Jurkat, Clone E6-1 (cell line): Measurements from ENCODE around the gene ACOX3.

Experiments used
- DNase-seq: peaks from one replicate; pipeline ENCODE4 v3.0.0-alpha.2; 2011; ENCODE audit warnings: low read depth, low spot score
- H3K4me3 ChIP-seq: 2 replicates; pipeline ENCODE4 v1.5.1; 2011; ENCODE audit warnings: mild to moderate bottlenecking, low read length, control low read depth, moderate library complexity

ACOX3 gene

DNA sequence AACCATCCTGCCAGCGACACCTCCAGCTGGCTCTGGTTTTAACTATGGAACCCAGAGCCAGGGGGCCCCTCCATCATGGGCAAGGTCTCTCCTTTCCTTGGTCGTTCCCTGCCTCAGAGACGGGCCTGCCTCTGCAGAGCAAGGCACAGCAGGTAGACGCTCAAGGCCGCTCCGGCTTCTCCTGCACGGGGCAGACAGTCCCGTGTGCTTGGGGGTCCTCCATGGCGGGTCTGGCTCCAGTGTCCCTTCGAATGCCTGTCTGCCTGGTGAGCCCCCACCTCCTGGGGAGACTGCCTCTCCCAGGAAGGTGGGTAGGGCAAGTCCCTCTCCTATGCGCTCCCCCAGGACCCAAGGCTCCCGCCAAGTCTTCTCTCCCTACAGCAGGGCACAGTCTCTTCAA, 71.5 kb downstream of the ACOX3 start:
- DNase-seq, result no peak
- no peak overlapping the region for H3K4me3 ChIP-seq

- H3K4me3 ChIP-seq, result no peak overlapping the region
- DNase-seq, result no peak
Observed at GRCh38 chr4:8368061-8368481, 72.5 kb downstream of the ACOX3 start.

GRCh38 chr4:8366601-8367000, 73.9 kb downstream of the ACOX3 start:
- no peak for DNase-seq
- H3K4me3 ChIP-seq, result no peak overlapping the region

GRCh38 chr4:8365951-8366350, 74.6 kb downstream of the ACOX3 start:
- no peak overlapping the region for H3K4me3 ChIP-seq
- no peak for DNase-seq

DNA sequence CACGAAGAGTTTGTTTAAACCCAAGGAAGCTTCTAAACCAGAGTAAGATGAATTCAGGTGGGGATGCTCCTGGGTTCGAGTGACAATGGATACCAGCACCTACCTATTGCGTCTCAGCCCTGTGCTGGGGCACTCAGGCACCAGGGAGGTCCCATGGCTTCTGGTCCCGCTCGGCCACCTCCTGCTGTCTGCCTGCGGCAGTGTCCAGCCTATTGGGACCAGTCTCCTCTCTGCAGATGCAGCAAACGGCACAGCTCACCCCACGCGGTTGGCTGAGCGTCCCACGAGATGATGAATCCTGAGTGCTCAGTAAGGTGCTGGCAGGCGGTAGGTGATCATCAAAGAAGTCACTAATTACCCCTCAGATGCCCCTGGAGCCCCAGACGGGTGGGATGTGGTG, 75.2 kb downstream of the ACOX3 start:
- no peak overlapping the region for H3K4me3 ChIP-seq

DNA sequence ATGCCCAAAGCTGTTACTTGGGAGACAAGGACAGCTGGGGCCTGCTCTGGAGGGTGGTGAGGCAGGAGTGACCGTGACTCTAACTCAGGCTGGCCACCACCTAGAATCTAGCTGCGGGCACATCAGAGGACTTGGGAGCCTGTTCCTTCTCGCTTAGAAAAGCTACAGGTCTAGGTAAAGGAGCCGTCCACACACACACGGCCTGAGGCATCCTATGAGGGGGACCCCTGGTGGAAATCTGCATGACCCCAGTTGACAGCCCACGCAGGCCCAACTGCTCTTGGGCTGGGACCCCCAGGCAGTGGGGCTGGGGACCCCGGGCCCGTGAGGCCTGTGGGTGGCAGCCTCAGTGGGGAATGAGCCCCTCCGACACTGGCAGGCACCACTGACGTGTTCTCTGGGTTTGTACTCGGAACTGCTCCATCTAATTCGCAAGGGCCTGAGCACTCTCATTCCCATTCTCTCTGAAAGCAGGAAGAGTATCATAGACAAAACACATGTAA, 75.6 kb downstream of the ACOX3 start:
- no peak overlapping the region for H3K4me3 ChIP-seq
- DNase-seq, result no peak

More for the DNA sequence above, 75.2 kb downstream of the ACOX3 start:
- DNase-seq, result no peak

DNA sequence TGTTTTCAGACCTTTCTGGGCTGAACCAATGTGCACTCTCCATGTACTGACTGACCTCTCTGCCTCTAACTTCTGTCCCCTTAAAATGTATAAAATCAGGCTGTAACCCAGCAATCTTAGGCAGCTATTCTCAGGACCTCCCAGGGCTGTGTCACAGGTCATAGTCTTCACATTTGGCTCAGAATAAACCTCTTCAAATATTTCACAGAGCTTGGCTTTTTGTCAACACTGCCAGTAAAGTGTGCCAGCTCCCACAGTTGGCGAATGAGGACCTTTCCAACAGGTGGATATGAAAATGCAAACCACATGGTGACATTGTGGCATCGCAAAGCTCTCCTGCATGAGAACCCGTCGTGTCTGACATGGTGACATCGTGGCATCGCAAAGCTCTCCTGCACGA, 76.4 kb downstream of the ACOX3 start:
- DNase-seq, result no peak

DNA sequence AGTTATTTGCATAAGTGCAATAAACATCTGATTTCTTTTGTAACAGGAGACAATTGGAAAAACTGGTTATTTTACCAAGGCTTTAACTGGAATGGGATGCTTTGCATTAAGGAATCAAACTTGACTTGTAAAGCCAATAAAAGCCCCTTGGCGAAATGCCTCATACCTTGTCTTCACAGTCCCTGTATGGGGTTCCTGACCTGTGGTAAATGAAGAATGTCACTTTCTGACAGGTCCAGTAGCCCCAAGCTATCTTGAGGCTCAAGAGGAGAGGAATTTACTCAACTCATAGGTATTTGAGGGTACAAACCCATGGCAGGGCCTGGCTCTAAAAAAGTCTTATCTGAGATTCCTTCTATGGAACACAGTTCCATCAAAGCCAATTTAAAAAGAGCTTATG, 78.0 kb downstream of the ACOX3 start:
- no peak for DNase-seq
- H3K4me3 ChIP-seq, result no peak overlapping the region

More for the DNA sequence above, 76.4 kb downstream of the ACOX3 start:
- no peak overlapping the region for H3K4me3 ChIP-seq

DNA sequence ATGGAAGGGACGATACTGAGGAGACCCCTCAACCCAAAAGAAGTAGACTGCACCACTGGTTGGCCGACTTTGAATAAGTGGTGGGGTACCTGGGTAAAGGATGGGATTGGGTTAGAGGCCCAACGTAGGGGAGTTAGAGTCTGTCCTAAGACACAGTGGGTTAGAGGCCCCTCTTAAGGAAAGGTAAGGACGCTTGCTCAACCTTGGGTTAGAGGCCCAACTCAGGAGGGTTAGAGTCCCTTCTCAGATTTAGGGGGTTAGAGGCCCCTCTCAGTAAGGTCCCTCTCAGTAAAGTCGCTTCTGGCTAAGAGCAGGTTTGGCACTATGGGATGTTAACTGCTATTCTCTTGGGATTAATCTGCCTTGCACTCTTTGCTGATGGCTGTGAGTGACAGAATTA, 81.3 kb downstream of the ACOX3 start:
- no peak overlapping the region for H3K4me3 ChIP-seq
- DNase-seq, result no peak

DNA sequence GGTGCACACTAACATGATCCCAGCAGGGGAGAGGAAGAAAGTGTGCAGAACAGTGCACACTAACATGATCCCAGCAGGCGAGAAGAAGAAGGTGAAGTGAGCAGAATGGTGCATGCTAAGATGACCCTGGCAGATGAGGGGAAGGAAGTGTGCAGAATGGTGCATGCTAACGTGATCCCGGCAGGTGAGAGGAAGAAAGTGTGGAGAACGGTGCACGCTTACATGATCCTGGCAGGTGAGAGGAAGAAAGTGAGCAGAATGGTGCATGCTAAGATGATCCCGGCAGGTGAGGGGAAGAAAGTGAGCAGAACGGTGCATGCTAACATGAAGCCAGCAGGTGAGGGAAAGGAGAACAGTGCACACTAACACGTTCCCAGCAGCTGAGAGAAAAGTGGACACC, 83.7 kb downstream of the ACOX3 start:
- no peak overlapping the region for H3K4me3 ChIP-seq
- no peak for DNase-seq

GRCh38 chr4:8355864-8356565, 84.5 kb downstream of the ACOX3 start:
- no peak for DNase-seq

GRCh38 chr4:8355306-8355705, 85.2 kb downstream of the ACOX3 start:
- no peak overlapping the region for H3K4me3 ChIP-seq
- no peak for DNase-seq

More at GRCh38 chr4:8355864-8356565, 84.5 kb downstream of the ACOX3 start:
- no peak overlapping the region for H3K4me3 ChIP-seq

DNA sequence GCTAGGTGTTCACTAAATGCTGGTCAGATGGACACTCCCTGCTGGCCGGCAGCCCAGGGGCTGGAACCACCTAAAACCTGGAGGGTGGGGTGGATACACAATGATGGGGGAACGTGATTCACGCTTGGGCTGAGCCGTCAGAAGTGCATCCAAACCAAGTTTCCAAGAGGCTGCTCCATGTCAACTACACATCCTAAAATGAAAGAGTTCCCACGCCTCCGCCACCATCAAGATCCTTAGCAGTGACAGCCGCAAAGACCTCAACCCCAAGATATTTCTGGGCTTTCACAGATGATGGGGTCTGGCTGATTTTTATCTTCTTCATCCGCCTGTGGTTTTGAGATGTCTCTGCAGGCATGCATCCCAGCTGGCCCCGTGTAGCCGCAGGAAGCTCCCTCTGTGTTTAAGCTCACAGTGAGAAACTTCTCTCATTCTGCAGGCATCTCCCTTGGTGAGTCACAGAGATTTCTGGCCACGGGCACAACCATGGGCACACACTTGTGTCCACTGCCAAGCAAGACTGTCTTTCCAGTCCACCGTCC, 86.5 kb downstream of the ACOX3 start:
- DNase-seq, result no peak
- H3K4me3 ChIP-seq, result no peak overlapping the region

DNA sequence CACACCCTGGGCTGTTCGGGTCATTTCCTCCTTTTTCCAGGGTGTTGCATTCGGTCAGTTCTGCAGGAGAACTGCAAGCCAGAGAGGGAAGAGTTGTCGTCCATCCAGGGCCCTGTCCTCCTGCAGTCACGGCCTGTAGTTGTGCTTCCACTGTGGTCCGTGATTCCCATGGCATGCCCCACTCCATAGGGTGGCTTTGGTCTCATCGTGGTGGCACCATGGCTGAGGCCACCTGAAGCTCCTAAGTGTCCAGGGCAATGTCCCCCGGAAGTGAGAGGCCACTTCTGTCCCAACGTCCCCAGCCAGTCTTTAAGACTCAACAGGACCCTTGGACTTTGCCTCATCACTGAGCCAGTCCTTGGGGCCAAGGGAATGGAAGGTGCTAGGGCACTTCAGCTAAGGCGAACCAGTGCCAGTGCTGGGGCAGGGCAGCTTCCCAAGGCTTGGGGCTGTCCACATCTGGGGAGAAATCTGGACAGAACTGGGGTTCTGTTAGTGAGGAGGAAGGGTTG, 87.3 kb downstream of the ACOX3 start:
- no peak overlapping the region for H3K4me3 ChIP-seq
- DNase-seq, result no peak

DNA sequence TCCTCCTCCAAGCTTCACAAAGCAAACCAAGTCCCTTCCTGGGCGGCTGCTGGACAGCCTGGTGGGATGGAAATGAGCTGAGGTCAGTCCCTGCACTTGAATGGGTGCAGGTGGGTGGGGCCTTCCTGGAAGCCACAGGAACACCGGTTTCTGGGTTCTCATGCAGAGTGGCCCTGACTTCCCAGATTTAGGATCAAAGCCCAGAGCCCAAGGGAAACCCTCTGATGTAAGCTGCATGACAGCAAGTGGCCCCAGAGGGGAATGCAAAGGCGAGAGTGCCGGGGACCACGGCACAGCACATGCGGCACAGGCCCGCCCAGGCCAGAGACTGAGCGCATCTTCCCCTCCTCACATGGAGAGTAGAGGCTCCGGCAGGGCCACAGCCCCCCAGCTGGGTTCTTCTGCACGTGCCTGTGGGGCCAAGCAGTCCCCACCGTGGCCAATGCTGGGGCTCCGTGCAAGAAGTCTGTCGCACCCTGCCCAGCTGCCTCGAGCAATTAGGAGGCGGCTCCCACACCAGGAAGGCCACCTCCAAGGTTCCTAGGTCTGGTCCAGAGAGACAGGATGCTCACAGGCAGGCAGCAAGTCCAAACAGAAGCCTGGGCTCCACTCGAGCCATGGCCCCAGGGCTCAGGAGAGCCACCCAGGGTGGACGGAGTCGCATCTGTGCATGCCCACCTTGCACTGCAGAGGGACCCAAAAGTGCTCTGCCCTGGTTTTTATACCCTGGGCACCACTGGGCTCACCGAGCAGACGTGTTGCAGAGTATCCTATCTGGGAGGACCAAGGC, 88.0 kb downstream of the ACOX3 start:
- no peak for DNase-seq
- no peak overlapping the region for H3K4me3 ChIP-seq

GRCh38 chr4:8351931-8352367, 88.6 kb downstream of the ACOX3 start:
- DNase-seq, result peak; percentile 14
- H3K4me3 ChIP-seq, result no peak overlapping the region

GRCh38 chr4:8350841-8351461, 89.6 kb downstream of the ACOX3 start:
- no peak for DNase-seq
- no peak overlapping the region for H3K4me3 ChIP-seq

DNA sequence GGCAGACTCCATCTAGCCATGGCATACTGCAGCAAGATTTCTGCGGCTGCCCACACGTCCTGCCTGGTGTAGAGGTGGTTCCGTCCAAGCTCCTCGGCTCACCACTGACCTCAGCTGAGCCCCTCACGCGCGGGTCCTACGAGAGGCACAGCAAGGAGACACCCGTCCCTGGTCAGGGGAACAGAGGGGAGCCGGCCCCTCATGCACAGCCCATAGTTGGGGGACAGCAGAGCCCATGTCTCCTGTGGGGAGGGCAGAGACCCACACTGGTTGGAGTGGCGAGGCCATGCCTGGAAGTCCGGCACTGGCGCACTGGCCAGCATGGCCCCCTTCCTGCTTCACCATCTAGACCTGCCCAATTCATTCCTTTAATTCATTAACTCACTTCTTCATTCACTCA, 90.2 kb downstream of the ACOX3 start:
- no peak overlapping the region for H3K4me3 ChIP-seq
- no peak for DNase-seq

- no peak for DNase-seq
- H3K4me3 ChIP-seq, result no peak overlapping the region
Observed at GRCh38 chr4:8349664-8350236, 90.8 kb downstream of the ACOX3 start.
